ENCODE results near the gene SLC15A2. TPM values are rescaled to one million over a fixed set of nuclear protein-coding genes. Genes with fewer than 3 reads are reported as not detected.

The SLC15A2 gene
- polyA plus RNA-seq, 1 donor (not counting 4 experiments of a cell fraction or from before 2014, with no cell fraction given): 2.6 TPM

DNA sequence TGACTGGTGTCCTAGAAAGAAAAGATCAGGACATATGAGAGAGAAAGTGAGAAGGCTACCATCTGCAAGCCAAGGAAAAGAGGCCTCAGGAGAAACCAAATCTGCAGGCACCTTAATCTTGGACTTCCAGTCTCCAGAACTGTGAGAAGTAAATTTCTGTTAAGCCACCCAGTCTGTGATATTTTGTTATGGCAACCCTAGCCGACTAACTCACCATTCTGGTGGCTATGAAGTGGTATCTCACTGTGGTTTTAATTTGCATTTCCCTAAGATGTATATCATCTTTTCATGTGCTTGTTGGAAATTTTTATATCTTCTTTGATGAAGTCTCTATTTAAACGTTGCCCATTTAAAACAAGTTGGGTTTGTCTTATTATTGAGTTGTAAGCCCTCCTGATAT, 87.3 kb downstream of the SLC15A2 start:
- H3K79me2 ChIP-seq (ENCODE audit: control insufficient read depth, insufficient read depth, low read length): no peaks in the 10 kb centered on the region
- H3K27me3 ChIP-seq (ENCODE audit: control insufficient read depth, extremely low read depth, insufficient read depth, low read length): no peaks in the 10 kb centered on the region
- H3K4me3 ChIP-seq (ENCODE audit: control insufficient read depth in 2 of 3, extremely low read depth in 1 of 3, insufficient read depth in 2 of 3, low read depth in 1 of 3, low read length in 3 of 3): peak overlapping the region in 1 of 3 experiments; percentile 12
- TF ChIP-seq, protein P1, sequence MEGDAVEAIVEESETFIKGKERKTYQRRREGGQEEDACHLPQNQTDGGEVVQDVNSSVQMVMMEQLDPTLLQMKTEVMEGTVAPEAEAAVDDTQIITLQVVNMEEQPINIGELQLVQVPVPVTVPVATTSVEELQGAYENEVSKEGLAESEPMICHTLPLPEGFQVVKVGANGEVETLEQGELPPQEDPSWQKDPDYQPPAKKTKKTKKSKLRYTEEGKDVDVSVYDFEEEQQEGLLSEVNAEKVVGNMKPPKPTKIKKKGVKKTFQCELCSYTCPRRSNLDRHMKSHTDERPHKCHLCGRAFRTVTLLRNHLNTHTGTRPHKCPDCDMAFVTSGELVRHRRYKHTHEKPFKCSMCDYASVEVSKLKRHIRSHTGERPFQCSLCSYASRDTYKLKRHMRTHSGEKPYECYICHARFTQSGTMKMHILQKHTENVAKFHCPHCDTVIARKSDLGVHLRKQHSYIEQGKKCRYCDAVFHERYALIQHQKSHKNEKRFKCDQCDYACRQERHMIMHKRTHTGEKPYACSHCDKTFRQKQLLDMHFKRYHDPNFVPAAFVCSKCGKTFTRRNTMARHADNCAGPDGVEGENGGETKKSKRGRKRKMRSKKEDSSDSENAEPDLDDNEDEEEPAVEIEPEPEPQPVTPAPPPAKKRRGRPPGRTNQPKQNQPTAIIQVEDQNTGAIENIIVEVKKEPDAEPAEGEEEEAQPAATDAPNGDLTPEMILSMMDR (optimal IDR thresholded peaks at IDR 0.05 in 1 of 3, IDR thresholded peaks at IDR 0.05 in 1 of 3, conservative IDR thresholded peaks at IDR 0.05 in 1 of 3; ENCODE audit: extremely low read depth in 1 of 3, insufficient read depth in 2 of 3, low read length in 3 of 3): no peak
- TF ChIP-seq EZH2 (IDR thresholded peaks at IDR 0.05; ENCODE audit: low read length): no peak
- no peak overlapping the region for H3K9ac ChIP-seq (ENCODE audit: control insufficient read depth, extremely low read depth, insufficient read depth, low read length)
- peaks cover 2% of the 10 kb centered on the region for H3K9me1 ChIP-seq (ENCODE audit: control insufficient read depth, extremely low read depth, insufficient read depth, low read length)
- no peaks in the 10 kb centered on the region for H3K36me3 ChIP-seq (ENCODE audit: control insufficient read depth in 2 of 2, extremely low read depth in 1 of 2, insufficient read depth in 2 of 2, low read length in 2 of 2)
- no peak overlapping the region for H2AFZ ChIP-seq (ENCODE audit: control insufficient read depth, low read length)
- no peak for DNase-seq (ENCODE audit: low read depth, low spot score)
- FAIRE-seq: no peak
- H4K20me1 ChIP-seq (ENCODE audit: control insufficient read depth, extremely low read depth, insufficient read depth, low read length): no peaks in the 10 kb centered on the region
- no peaks in the 10 kb centered on the region for H3K9me3 ChIP-seq (ENCODE audit: control insufficient read depth, low read depth, low read length)
- dilution Hi-C loops (cut with MboI; ENCODE audit: extremely low pct_ligation_motif_present, low sequenced_read_pairs): no loop called here
- H3K4me1 ChIP-seq (ENCODE audit: control insufficient read depth, extremely low read depth, insufficient read depth, low read length): peaks cover 11% of the 10 kb centered on the region
- H3K27ac ChIP-seq (ENCODE audit: control insufficient read depth, insufficient read depth, low read length): no peak overlapping the region
- H3K4me2 ChIP-seq (ENCODE audit: control insufficient read depth, extremely low read depth, insufficient read depth, low read depth, low read length): no peak overlapping the region

GRCh38 chr3:121985846-121986245, 91.6 kb downstream of the SLC15A2 start:
- Histone ChIP-seq H3K4me3 (ENCODE audit: control insufficient read depth in 2 of 3, extremely low read depth in 1 of 3, insufficient read depth in 2 of 3, low read depth in 1 of 3, low read length in 3 of 3) (no peak overlapping the region), H3K27me3 (ENCODE audit: control insufficient read depth, extremely low read depth, insufficient read depth, low read length) (no peaks in the 10 kb centered on the region), H3K36me3 (ENCODE audit: control insufficient read depth in 2 of 2, extremely low read depth in 1 of 2, insufficient read depth in 2 of 2, low read length in 2 of 2) (no peaks in the 10 kb centered on the region), H3K9me1 (ENCODE audit: control insufficient read depth, extremely low read depth, insufficient read depth, low read length) (no peaks in the 10 kb centered on the region), H2AFZ (ENCODE audit: control insufficient read depth, low read length) (no peak overlapping the region), H3K79me2 (ENCODE audit: control insufficient read depth, insufficient read depth, low read length) (no peaks in the 10 kb centered on the region), H3K9ac (ENCODE audit: control insufficient read depth, extremely low read depth, insufficient read depth, low read length) (no peak overlapping the region), H3K4me1 (ENCODE audit: control insufficient read depth, extremely low read depth, insufficient read depth, low read length) (no peaks in the 10 kb centered on the region), H3K9me3 (ENCODE audit: control insufficient read depth, low read depth, low read length) (no peaks in the 10 kb centered on the region), H3K27ac (ENCODE audit: control insufficient read depth, insufficient read depth, low read length) (no peak overlapping the region), H4K20me1 (ENCODE audit: control insufficient read depth, extremely low read depth, insufficient read depth, low read length) (no peaks in the 10 kb centered on the region), H3K4me2 (ENCODE audit: control insufficient read depth, extremely low read depth, insufficient read depth, low read depth, low read length) (no peak overlapping the region)
- dilution Hi-C loops (cut with MboI; ENCODE audit: extremely low pct_ligation_motif_present, low sequenced_read_pairs): no loop called here
- peak; percentile 43 for FAIRE-seq
- TF ChIP-seq, protein P1 (optimal IDR thresholded peaks at IDR 0.05 in 1 of 3, IDR thresholded peaks at IDR 0.05 in 1 of 3, conservative IDR thresholded peaks at IDR 0.05 in 1 of 3; ENCODE audit: extremely low read depth in 1 of 3, insufficient read depth in 2 of 3, low read length in 3 of 3): no peak
- no peak for TF ChIP-seq EZH2 (IDR thresholded peaks at IDR 0.05; ENCODE audit: low read length)
- no peak for DNase-seq (ENCODE audit: low read depth, low spot score)
